Ecto neural progenitor cell (in vitro differentiated cells): ENCODE results near the gene C6orf15.

ENCODE experiments used
- DNase-seq: peaks from one replicate; pipeline ENCODE4 v3.0.0-alpha.2; 2018; ENCODE audit warnings: low spot score

Gene C6orf15

GRCh38 chr6:31107052-31107451, 5.3 kb downstream of the C6orf15 start:
- DNase-seq, result no peak

GRCh38 chr6:31103136-31103535, 9.2 kb downstream of the C6orf15 start:
- no peak for DNase-seq

GRCh38 chr6:31098449-31098938, 13.9 kb downstream of the C6orf15 start:
- DNase-seq, result no peak

GRCh38 chr6:31096656-31097055, 15.7 kb downstream of the C6orf15 start:
- DNase-seq, result no peak

- no peak for DNase-seq
Observed at GRCh38 chr6:31096215-31096614, 16.2 kb downstream of the C6orf15 start.

GRCh38 chr6:31094389-31094881, 17.9 kb downstream of the C6orf15 start:
- no peak for DNase-seq

GRCh38 chr6:31092769-31093505, 19.4 kb downstream of the C6orf15 start:
- DNase-seq, result no peak

- DNase-seq, result no peak
Observed at GRCh38 chr6:31092238-31092637, 20.1 kb downstream of the C6orf15 start.

GRCh38 chr6:31091680-31092079, 20.7 kb downstream of the C6orf15 start:
- no peak for DNase-seq

GRCh38 chr6:31090973-31091364, 21.4 kb downstream of the C6orf15 start:
- DNase-seq, result no peak

GRCh38 chr6:31090275-31090972, 22.0 kb downstream of the C6orf15 start:
- DNase-seq, result no peak

GRCh38 chr6:31087494-31088089, 24.8 kb downstream of the C6orf15 start:
- peak; percentile 83 for DNase-seq

- DNase-seq, result no peak
Observed at GRCh38 chr6:31086788-31087440, 25.5 kb downstream of the C6orf15 start.

- peak; percentile 73 for DNase-seq
Observed at GRCh38 chr6:31083742-31084354, 28.5 kb downstream of the C6orf15 start.

- DNase-seq, result no peak
Observed at GRCh38 chr6:31081872-31082271, 30.5 kb downstream of the C6orf15 start.

- DNase-seq, result peak; percentile 76
Observed at GRCh38 chr6:31079656-31080261, 32.6 kb downstream of the C6orf15 start.

- DNase-seq, result no peak
Observed at GRCh38 chr6:31076611-31077010, 35.8 kb downstream of the C6orf15 start.

GRCh38 chr6:31075528-31075927, 36.8 kb downstream of the C6orf15 start:
- no peak for DNase-seq

- DNase-seq, result no peak
Observed at GRCh38 chr6:31074401-31074800, 38.0 kb downstream of the C6orf15 start.

- DNase-seq, result peak; percentile 76
Observed at GRCh38 chr6:31070711-31071197, 41.6 kb downstream of the C6orf15 start.

- DNase-seq, result peak; percentile 86
Observed at GRCh38 chr6:31068669-31069340, 43.6 kb downstream of the C6orf15 start.
